CD14-positive monocyte (primary cell): Measurements from ENCODE around the gene AGR3. TPM values are rescaled to one million over a fixed set of nuclear protein-coding genes. Genes with fewer than 3 reads are reported as not detected.

Source experiments
- DNase-seq, 3 donors: peaks; one replicate each; pipeline ENCODE4 v3.0.0-alpha.2; 2011 to 2022
- H2AFZ ChIP-seq: 2 replicates; pipeline ENCODE4 v1.6.0; 2012; ENCODE audit warnings: mild to moderate bottlenecking, low read depth, low read length, inconsistent platforms; ENCODE audit not compliant: insufficient read depth, poor library complexity, severe bottlenecking
- H3K27ac ChIP-seq, 2 donors: 1 replicate in 1 of 2; 2 replicates in 1 of 2; pipeline ENCODE4 v1.5.1; 2012 to 2013; ENCODE audit warnings: low read length in 2 of 2, control low read depth in 1 of 2, inconsistent platforms in 1 of 2, low read depth in 1 of 2, mild to moderate bottlenecking in 1 of 2
- H3K27me3 ChIP-seq, 2 donors: one replicate each; pipeline versions ENCODE4 v1.6.0 to v1.6.1; 2011 to 2013; ENCODE audit warnings: low read length in 2 of 2; ENCODE audit not compliant: control insufficient read depth in 2 of 2, insufficient read depth in 2 of 2
- H3K36me3 ChIP-seq, 2 donors: replicated peaks in 1 of 2; 1 replicate in 1 of 2; 2 replicates in 1 of 2; pipeline versions ENCODE4 v1.5.1 to v1.6.1; 2012 to 2013; ENCODE audit warnings: low read length in 2 of 2, control low read depth in 1 of 2, inconsistent platforms in 1 of 2, mild to moderate bottlenecking in 1 of 2; ENCODE audit not compliant: insufficient read depth in 2 of 2, control insufficient read depth in 1 of 2
- H3K4me1 ChIP-seq, 2 donors: 1 replicate in 1 of 2; 2 replicates in 1 of 2; pipeline versions ENCODE4 v1.5.1 to v1.6.1; 2012 to 2013; ENCODE audit warnings: low read length in 2 of 2, control low read depth in 1 of 2, inconsistent platforms in 1 of 2, mild to moderate bottlenecking in 1 of 2, moderate library complexity in 1 of 2; ENCODE audit not compliant: insufficient read depth in 2 of 2, control insufficient read depth in 1 of 2
- H3K4me2 ChIP-seq: replicated peaks from 2 replicates; pipeline ENCODE3; 2012; ENCODE audit warnings: low read length, moderate library complexity, mild to moderate bottlenecking; ENCODE audit not compliant: poor library complexity, severe bottlenecking; ENCODE audit errors: extremely low read depth
- H3K4me3 ChIP-seq, 3 experiments: fragments of 200-600 bp in 1 of 3; sonication (generic) in 1 of 3; replicated peaks in 1 of 3; 1 replicate in 2 of 3; 2 replicates in 1 of 3; pipeline ENCODE4 v1.5.1; 2011 to 2013; ENCODE audit warnings: low read length in 3 of 3, mild to moderate bottlenecking in 3 of 3, control low read depth in 2 of 3, low read depth in 2 of 3, inconsistent platforms in 1 of 3, moderate library complexity in 1 of 3
- H3K79me2 ChIP-seq: 2 replicates; pipeline ENCODE4 v1.6.0; 2012; ENCODE audit warnings: mild to moderate bottlenecking, control low read depth, inconsistent platforms, low read length, moderate library complexity; ENCODE audit not compliant: insufficient read depth
- H3K9ac ChIP-seq: 2 replicates; pipeline ENCODE4 v1.6.0; 2017; ENCODE audit warnings: low read length, mild to moderate bottlenecking; ENCODE audit not compliant: insufficient read depth, poor library complexity, severe bottlenecking
- H3K9me3 ChIP-seq, 2 donors: replicated peaks in 1 of 2; 1 replicate in 1 of 2; 2 replicates in 1 of 2; pipeline versions ENCODE4 v1.5.1 to v1.6.1; 2012 to 2013; ENCODE audit warnings: low read length in 2 of 2, control low read depth in 1 of 2; ENCODE audit not compliant: control insufficient read depth in 1 of 2, insufficient read depth in 1 of 2
- H4K20me1 ChIP-seq: 2 replicates; pipeline ENCODE4 v1.6.0; 2012; ENCODE audit warnings: mild to moderate bottlenecking, low read length, control low read depth, moderate library complexity; ENCODE audit not compliant: insufficient read depth
- H3K27ac Mint-ChIP-seq, 7 donors: one replicate each; pipeline ENCODE4 v1.8.0; 2020; ENCODE audit warnings: mild to moderate bottlenecking in 7 of 7, mixed read lengths in 7 of 7, moderate library complexity in 6 of 7, inconsistent platforms in 2 of 7
- H3K27me3 Mint-ChIP-seq, 3 donors: one replicate each; pipeline ENCODE4 v1.8.0; 2021 to 2022; ENCODE audit warnings: low read depth in 3 of 3, mild to moderate bottlenecking in 3 of 3, mixed read lengths in 3 of 3, moderate library complexity in 3 of 3, inconsistent platforms in 1 of 3
- H3K36me3 Mint-ChIP-seq, 2 donors: one replicate each; pipeline ENCODE4 v1.8.0; 2020; ENCODE audit warnings: mixed read lengths in 2 of 2, inconsistent platforms in 1 of 2, mild to moderate bottlenecking in 1 of 2
- H3K4me1 Mint-ChIP-seq: one replicate; pipeline ENCODE4 v1.8.0; 2020; ENCODE audit warnings: mild to moderate bottlenecking, mixed read lengths
- H3K4me3 Mint-ChIP-seq, 2 donors: one replicate each; pipeline ENCODE4 v1.8.0; 2020; ENCODE audit warnings: mild to moderate bottlenecking in 2 of 2, mixed read lengths in 2 of 2, moderate library complexity in 1 of 2
- H3K9me3 Mint-ChIP-seq, 7 donors: one replicate each; pipeline ENCODE4 v1.8.0; 2020 to 2022; ENCODE audit warnings: mixed read lengths in 7 of 7, mild to moderate bottlenecking in 6 of 7, moderate library complexity in 6 of 7, inconsistent platforms in 2 of 7
- CTCF ChIP-seq: fragments of 200-600 bp; IDR thresholded peaks from one replicate; pipeline ENCODE4 v1.8.0; 2022; ENCODE audit warnings: antibody characterized with exemption, mild to moderate bottlenecking
- WGBS: methylation state at CpG from one replicate; pipeline ENCODE4 v1.1.5; 2013; ENCODE audit warnings: missing lambda C conversion rate; ENCODE audit not compliant: insufficient coverage; 5-methylcytosine and 5-hydroxymethylcytosine counted together
- intact Hi-C, 2 donors: fragments of 100-400 bp; cut with micrococcal nuclease; formaldehyde crosslinking; loops; one replicate each; pipeline versions ENCODE4 v1.15.0 to v1.15.1; 2023
- polyA plus RNA-seq, 3 donors: library from polyadenylated mRNA; depleted of rRNA in 1 of 3; unstranded in 2 of 3; stranded (reverse) in 1 of 3; fragments of 300-500 nt in 2 of 3; fragments of >200 nt in 1 of 3; fragmentation: Illumina TruSeq in 2 of 3; gene quantifications; 1 replicate in 2 of 3; 2 replicates in 1 of 3; pipeline ENCODE4 v1.2.3, GENCODE V29; 2012 to 2021

AGR3 gene
- polyA plus RNA-seq, 3 donors: not detected

DNA sequence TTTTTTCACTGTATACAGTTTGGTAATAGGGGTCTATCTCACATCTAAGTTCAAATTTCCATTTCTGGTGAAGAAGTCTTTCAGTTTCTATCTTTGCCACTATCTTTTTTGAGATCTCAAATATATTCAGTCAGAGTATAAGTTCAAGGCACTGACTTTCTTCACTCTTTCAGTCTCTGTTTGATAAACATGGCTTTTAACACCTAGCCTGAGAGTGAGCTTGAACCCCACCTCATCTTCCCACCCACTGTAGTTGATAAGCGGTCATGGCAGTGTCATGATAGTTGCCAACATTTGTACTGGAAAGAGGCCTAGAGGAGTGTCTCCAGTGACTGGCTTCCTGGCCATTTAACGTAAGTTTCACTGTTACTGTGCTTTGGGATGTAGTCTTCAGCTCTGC is 41.2 kb upstream of the AGR3 start:
- intact Hi-C loops: no loop called here
- no peak for TF ChIP-seq CTCF
- peaks cover 14% of the 10 kb centered on the region for H3K4me1 Mint-ChIP-seq
- no peaks in the 10 kb centered on the region for H3K79me2 ChIP-seq
- H2AFZ ChIP-seq: no peak overlapping the region
- H3K27me3 Mint-ChIP-seq: peaks cover 2 to 8% (median 6%) of the 10 kb centered on the region in 3 donors
- no peak overlapping the region for H3K4me3 Mint-ChIP-seq
- no peak overlapping the region for H3K27ac Mint-ChIP-seq
- no peak overlapping the region for H3K4me2 ChIP-seq
- H3K27me3 ChIP-seq: no peaks in the 10 kb centered on the region
- H3K9ac ChIP-seq: no peak overlapping the region
- H3K36me3 ChIP-seq: no peaks in the 10 kb centered on the region
- WGBS: 94% methylated on average over 2 of the region's 2 CpGs
- no peak overlapping the region for H3K4me3 ChIP-seq
- H3K27ac ChIP-seq: no peak overlapping the region
- DNase-seq: no peak
- H3K4me1 ChIP-seq: peaks cover 8 to 15% of the 10 kb centered on the region in 2 donors
- H3K36me3 Mint-ChIP-seq: no peaks in the 10 kb centered on the region
- H3K9me3 ChIP-seq: no peaks in the 10 kb centered on the region
- H3K9me3 Mint-ChIP-seq: no peaks in the 10 kb centered on the region
- H4K20me1 ChIP-seq: no peaks in the 10 kb centered on the region

DNA sequence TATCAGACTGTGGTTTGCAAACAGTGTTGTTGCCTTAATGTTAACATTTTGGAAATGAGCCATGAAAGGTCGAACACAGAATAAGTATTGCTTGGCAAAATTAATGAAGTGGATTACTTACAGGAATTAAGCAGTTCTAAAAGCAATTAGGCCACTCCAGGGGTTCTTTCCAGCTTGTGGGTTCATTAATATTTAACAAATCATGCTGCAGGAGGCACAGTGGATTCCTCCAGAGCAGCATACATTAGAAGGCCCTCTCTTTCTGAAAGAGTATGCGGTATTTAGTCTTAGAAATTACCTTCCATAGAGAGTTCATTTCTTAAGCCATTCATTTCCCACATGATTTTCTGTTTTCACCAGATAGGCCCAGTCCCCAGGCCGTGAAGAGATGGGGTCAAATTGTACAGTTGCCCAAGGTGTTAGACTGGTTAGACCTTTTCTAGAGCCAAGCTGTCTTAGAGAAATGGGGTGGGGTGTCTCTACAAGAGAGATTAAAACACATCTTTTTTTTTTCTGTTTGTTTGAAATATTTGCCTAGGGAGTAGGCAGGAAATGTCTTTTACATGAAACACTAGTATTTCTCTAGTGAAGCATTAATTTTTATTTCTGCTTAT is 40.0 kb upstream of the AGR3 start:
- H3K4me3 ChIP-seq: no peak overlapping the region
- WGBS: no CpG with 5 or more reads among the region's 3 CpGs
- no peaks in the 10 kb centered on the region for H3K27me3 ChIP-seq
- no peaks in the 10 kb centered on the region for H3K36me3 ChIP-seq
- H3K79me2 ChIP-seq: no peaks in the 10 kb centered on the region
- no peak for DNase-seq
- Mint-ChIP-seq H3K4me3 (no peak overlapping the region), H3K36me3 (no peaks in the 10 kb centered on the region), H3K27me3 (peaks cover 0 to 2% (median 0%) of the 10 kb centered on the region in 3 donors), H3K9me3 (no peaks in the 10 kb centered on the region), H3K27ac (no peak overlapping the region), H3K4me1 (peaks cover 8% of the 10 kb centered on the region)
- no peak overlapping the region for H3K4me2 ChIP-seq
- no peak overlapping the region for H3K27ac ChIP-seq
- H3K9ac ChIP-seq: no peak overlapping the region
- TF ChIP-seq CTCF: no peak
- intact Hi-C loops: no loop called here
- H3K4me1 ChIP-seq: peaks cover 8 to 12% of the 10 kb centered on the region in 2 donors
- H3K9me3 ChIP-seq: no peaks in the 10 kb centered on the region
- H4K20me1 ChIP-seq: no peaks in the 10 kb centered on the region
- H2AFZ ChIP-seq: no peak overlapping the region
